HuH-7 (cell line): ENCODE results near the gene RFXAP.

Experiments used
- DNase-seq: peaks from one replicate; pipeline ENCODE4 v3.0.0; 2011; ENCODE audit warnings: low spot score

The RFXAP gene

GRCh38 chr13:36866232-36866631, 47.2 kb downstream of the RFXAP start:
- no peak for DNase-seq

GRCh38 chr13:36870050-36870692, 51.1 kb downstream of the RFXAP start:
- no peak for DNase-seq

GRCh38 chr13:36872621-36873020, 53.6 kb downstream of the RFXAP start:
- no peak for DNase-seq

GRCh38 chr13:36875431-36875830, 56.4 kb downstream of the RFXAP start:
- DNase-seq, result no peak

GRCh38 chr13:36875961-36876360, 56.9 kb downstream of the RFXAP start:
- no peak for DNase-seq
